ENCODE data around the gene PLOD3.

Gene PLOD3

DNA sequence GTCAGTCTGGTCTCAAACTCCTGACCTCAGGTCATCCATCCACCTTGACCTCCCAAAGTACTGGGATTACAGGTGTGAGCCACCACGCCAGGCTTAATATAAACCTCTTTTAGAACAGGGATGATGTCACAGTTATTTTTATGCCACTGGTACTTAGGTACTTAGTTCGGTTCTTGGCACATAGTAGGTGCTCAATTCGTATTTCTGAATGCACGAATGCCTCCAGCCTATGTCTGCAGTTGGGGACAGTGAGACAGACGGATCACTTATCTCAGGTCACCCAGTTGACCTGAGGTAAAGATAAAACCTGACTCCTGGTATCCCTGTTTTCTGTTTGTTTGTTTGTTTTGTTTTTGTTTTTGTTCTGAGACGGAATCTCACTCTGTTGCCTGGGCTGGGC lies 31.2 kb downstream of the PLOD3 start:
- no peak for FAIRE-seq
- DNase-seq (ENCODE audit: low spot score): no peak

DNA sequence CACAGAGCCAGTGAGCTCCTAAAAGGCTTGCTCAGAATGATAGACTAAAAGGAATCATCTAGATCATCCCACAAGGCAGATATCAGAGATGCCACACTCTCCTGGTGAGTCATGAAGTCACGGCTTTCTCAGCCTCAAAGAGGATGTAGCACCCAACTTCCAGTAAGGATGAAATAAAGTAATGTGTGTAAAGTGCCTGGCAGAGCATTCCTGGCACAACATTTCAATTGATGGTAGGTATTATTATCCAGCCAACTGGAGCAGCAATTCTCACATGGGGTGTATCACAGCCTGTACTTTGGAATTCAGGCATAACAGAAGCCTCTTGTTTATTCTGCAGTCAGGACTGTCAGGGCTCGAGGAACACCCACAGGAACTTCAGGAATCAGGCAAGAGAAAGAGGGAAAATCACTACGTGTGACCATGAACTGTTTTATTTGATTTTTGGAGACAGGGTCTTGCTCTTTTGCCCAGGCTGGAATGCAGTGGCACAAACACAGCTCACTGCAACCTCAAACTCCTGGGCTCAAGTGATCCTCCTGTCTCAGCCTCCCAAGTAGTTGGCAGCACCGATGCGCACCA lies 32.0 kb downstream of the PLOD3 start:
- peak; percentile 79 for FAIRE-seq
- peak; percentile 83 for DNase-seq (ENCODE audit: low spot score)

DNA sequence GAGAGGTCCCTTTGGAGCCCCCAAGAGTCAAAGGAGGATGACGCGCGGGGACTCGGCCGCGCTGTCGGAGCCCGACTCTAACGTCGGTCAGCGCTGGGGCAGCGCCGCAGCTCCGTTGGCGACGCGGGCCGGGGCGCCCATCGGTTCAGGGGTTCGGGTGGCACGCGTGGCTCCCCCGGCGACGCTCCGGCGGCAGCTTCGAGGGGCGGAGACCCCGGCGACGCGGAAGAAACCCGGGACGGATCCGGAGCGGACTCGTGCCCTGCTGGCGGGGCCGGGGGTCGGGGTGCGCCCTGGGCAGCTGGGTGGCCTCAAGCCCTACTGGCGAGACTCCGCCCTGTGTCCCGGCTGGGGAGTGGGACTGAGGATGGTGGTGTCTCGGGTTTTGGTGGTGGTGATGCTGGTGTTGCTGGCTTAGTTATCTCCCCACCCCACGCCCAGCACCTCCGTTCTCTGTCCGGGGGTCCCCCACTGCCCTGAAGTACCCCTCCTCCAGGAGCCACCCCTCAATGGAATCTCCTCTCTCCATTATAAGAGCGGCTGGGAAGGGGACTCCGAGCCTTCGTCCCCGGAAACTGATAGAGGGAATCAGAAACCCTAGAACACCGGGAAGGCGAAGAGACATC lies 37.1 kb downstream of the PLOD3 start, which contains the start of gene NAT16:
NAT16 (minus strand) TSS at position 164 of the 626 bp plus-strand sequence. CDS start 5,486 bp downstream, outside the sequence.
- DNase-seq (ENCODE audit: low spot score) (no peak), FAIRE-seq (no peak)

DNA sequence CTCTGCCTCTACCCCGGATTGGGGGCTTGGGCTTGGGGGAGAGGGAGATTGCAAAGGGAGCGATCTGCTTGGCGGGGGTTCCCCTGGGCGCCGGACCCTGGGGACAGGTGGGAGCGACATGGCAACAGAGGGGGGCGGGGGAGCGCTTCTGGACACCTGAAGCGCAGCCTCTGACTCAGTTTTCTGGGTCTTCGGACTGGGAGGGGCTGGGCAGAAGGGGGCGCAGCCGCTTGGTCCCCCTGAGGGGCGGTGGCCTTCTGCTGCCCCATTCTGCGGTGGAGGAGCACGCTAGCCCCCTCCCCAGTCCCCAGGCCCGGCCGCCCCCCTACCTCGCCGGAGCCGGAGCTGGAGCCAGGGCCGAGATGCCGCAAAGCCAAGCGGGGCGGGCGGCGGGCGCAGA lies 37.7 kb downstream of the PLOD3 start:
- FAIRE-seq: no peak

DNA sequence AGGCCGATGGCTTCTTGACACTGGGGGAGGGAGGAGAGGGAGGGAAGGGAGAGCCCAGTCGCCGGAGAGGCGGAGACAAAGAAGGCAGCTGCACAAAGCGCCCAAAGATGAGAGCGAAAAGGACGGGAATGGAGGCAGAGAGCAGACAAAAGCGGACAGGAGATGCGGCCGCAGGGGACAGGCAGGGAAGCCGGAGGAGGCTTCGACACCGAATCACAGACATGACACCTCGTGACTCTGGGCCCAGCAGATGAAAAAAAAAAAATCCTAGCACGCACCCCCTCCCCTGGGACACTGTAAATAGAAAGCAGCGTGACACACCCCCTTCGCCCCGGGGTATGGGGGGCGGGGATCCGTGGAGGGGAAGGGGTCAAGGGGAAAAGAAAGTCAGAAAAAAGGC lies 38.3 kb downstream of the PLOD3 start:
- no peak for DNase-seq (ENCODE audit: low spot score)
- FAIRE-seq: no peak

More for the DNA sequence above, 37.7 kb downstream of the PLOD3 start:
- no peak for DNase-seq (ENCODE audit: low spot score)

DNA sequence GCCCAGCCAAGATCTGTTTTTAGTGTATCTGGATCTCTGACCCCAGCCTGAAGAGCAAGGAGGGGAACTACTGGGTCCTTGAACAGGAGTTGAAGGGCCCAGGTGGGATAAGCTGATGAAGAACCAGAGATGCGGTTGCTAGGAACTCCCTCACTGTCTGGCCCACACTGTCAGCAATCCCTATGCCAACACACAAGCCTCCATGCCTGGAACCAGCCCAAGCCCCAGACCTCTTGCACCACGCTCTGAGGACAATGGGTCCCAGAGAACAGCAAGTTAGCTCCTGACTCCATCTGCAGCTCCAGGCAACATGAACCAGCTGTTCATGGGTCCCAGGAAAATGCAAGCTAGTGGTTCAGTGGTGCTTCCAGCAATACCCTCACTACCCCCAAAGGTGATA lies 39.7 kb downstream of the PLOD3 start:
- FAIRE-seq (peak; percentile 13), DNase-seq (ENCODE audit: low spot score) (no peak)

DNA sequence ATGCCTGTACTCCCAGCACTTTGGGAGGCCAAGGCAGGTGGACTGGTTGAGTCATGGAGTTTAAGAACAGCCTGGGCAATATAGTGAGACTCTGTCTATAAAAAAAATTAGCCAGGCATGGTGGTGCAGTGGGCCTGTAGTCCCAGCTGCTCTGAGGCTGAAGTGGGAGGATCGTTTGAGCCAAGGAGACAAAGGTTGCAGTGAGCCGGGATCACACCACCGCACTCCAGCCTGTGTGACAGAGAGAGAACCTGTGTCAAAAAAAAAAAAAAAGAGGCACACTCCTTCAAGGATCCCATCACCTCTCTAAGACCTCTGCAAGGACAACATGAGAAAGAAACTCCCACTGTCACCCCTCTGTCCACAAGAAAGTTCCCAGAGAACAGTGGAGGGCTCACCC lies 41.7 kb downstream of the PLOD3 start:
- DNase-seq (ENCODE audit: low spot score) (no peak), FAIRE-seq (no peak)

DNA sequence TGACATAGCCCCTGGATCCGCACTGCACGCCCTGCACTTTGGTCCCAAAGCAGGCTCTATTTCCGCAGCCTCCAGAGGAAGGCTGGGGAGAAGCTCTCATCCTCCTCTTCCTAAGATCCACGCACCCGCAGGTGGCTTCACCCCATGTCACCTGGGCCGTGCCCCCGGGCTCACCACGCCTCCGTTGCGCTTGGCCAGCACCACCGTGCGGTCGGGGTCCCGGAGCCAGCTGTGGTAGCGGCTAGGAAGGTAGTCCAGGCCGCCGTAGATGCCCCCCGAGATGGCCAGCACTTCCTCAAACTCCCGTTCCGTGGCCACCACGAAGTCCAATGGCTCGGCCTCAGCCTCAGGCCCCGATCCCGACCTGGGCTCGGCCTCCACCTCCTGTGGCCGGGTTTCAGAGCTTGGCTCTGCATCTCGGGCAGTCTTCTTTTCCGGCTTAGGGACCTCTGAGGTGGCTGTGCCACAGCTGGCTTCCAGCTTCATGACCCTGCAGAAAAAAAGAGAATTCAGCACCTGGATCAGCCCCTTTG lies 43.0 kb downstream of the PLOD3 start:
- FAIRE-seq: peak; percentile 13
- DNase-seq (ENCODE audit: low spot score): no peak

DNA sequence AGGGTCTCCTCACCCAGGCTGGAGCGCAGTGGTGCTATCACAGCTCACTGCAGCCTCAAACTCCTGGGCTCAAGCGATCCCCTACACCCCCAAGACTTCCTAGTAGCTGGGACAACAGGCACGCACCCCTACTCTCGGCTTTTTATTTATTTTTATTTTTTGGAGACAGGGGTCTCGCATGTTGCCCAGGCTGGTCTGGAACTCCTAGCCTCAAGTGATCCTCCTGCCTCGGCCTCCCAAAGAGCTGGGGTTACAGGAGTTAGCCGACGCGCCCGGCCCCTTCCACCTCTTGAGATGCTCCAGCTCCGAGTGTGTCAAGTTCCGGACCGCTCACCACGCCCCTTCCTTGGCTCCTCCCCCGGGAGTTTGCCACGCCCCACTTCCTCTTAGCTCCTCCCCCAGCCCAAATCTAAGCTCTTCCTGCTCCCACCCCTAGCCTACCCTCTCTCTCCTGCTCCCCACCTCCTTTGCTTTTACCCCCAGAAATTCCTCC lies 43.6 kb downstream of the PLOD3 start:
- DNase-seq (ENCODE audit: low spot score) (peak; percentile 93), FAIRE-seq (peak; percentile 96)

DNA sequence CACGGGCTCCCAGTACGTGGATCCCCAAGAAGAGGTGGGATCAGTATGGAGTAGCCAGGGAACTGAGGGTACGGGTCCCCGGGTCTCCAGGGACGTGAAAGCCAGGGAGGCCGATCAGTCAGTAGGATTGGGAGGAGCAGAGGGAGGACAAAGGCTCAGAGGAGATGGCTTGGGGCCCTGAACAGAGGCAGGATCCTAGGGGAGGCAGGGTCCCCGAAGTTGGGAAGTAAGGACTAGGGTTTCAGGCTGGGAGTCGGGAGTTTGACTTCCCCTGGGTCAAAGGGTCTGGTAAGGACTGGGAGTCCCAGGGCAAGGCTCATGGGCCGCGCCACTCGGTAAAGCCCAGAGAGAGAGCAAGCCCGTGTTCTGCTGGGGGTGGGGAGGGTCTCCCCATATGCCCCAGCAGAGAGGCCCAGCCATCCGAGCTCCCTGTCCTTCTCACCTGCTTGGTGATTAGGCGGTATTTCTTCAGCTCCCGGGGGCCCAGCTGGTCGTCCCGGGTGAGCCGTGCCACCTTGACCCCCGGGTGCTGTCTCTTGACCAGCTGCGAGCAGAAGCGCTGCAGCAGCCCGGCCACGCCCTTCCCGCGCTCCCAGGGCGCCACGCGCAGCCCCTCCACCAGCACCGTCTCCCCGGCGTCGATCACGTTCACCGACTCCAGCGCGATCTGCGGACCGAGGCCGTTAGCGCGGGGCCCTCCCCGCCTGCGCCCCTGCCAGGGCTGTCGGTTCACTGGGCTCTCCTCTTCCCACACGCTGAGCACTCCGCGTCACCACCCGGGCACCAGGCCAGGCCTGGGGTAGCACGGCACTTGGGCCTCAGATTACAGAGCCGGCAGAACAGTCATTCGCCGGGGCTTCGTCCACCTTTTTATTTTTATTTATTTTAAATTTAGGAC lies 44.3 kb downstream of the PLOD3 start:
- peak; percentile 94 for DNase-seq (ENCODE audit: low spot score)
- FAIRE-seq: peak; percentile 97

DNA sequence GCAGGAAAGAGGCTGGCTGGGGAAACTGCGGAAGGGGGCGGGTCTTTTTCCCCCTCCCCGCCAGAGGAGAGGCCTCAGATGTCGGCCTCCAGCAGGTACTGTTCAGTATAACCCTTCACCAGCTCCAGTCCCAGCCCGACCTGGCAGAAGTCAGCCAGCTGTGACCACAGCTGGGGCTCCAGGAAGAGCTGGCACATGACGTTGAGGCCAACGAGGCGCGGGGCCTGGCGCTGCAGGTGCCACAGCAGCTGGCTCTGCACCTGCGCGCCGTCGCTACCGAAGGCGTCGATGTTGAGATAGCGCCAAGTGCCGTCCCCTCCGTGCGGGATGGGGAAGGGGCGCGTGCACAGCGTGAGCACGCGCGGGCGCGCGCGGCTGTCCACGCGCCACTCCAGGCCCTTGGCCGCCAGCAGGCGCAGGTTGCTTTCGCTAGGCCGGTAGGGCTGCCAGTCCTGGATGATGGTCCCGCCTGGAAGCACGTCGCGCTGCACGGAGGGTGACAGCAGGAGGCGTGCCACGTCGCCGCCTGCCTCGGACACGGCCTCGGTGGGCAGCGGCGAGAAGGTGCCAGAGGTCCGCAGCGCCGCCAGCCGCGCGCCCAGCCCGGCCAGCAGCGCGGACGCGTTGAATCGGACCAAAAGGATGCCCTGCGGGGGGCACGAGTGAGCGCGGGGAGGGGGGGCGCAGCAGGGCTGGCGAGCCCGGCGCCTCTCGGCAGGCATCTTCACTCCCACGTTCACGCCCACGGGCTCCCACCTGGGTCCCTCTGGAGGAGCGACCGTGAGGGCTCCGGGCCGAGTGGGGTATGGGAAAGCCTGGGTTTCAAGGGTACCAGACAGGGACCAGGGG lies 45.2 kb downstream of the PLOD3 start:
- no peak for DNase-seq (ENCODE audit: low spot score)
- peak; percentile 58 for FAIRE-seq

DNA sequence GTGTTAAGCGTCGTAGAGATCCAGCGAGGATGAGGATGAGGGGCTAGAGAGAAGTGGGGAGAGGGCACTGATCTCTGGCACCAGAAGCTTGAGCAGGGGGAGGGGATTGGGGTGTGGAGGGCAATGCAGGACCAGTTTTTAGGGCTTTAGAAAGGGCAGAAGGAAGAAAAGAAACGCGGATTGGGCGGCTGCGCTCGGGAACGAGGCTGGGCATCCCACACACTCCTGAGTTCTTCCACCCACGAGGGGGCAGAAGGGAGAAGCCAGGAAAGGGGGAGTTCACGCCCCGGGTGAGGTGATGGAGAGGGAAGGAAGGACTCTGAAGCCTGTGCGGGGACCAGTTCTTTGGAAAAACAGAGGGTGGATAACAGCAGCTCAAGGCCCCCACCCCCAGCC lies 45.9 kb downstream of the PLOD3 start:
- FAIRE-seq (no peak), DNase-seq (ENCODE audit: low spot score) (no peak)

DNA sequence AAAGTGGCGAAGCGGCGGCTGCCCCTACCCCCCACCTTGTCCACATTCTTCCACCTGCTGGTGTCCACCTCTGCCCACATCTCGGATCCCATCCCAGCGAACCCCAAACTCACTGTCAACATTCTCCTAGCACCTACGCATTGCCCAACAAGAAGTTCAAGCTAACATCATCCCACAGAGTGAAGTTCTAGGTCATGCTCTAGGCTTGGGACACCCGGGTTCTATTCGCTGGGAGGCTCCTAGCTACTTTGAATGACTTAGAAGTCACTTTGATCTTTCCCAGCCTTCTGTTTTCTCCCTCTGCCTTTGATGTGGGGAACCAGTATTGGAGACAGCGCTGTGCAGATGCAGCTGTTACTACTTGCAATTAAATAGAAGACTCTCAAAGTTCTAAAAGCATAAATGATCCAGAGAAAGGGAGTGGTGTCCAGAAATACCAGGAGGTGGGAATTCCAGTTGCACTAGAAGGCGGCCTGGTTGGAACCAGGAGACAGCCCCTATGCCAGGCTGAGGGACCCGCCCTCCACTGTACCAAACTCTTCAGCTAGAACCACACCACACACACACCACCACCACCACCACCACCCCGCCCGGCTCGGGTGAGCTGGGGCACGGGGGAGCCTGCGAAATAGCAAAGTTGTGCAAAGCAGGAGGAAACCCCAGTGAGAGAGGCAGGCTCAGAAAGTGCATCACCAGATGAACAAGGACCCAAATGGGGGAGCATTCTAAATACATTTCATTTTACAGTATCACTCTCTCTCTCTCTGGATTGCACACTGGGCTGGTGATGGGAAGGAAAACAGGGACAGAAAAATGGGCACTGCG lies 46.6 kb downstream of the PLOD3 start:
- FAIRE-seq (peak; percentile 20), DNase-seq (ENCODE audit: low spot score) (no peak)

DNA sequence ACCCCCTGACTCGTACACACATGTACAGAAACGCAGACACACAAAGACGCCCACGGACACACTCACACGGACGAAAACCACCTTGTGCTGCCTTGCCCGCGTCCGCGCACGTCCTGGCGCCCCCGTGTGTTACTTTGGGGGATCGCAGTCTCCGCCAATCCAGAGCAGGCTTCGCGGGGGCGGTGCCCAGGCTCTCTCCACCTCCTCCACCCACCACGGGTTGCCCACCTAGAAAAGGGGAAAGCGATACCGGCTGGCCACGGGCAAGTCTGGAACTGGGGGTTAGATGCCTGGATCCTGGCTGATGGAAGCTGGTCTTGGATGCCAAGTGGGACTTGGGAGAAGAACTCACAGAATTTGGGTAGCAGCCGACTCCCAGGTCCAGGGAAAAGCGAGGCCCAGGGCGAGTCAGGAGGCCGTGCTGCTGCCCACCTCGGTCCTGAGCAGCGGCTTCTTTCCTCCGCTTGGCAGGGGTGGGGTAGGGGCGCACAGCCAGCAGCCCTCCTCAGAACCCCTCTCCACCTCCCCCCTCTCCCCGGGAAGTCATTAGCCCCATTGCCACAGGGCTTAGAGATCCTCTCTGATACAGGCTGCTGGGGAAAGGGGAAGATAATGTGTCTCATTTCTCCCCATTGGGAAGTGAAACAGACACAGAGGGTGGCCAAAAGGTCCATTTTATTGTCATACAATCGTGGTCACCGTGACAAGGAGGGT lies 47.4 kb downstream of the PLOD3 start:
- DNase-seq (ENCODE audit: low spot score) (peak; percentile 87), FAIRE-seq (peak; percentile 97)

DNA sequence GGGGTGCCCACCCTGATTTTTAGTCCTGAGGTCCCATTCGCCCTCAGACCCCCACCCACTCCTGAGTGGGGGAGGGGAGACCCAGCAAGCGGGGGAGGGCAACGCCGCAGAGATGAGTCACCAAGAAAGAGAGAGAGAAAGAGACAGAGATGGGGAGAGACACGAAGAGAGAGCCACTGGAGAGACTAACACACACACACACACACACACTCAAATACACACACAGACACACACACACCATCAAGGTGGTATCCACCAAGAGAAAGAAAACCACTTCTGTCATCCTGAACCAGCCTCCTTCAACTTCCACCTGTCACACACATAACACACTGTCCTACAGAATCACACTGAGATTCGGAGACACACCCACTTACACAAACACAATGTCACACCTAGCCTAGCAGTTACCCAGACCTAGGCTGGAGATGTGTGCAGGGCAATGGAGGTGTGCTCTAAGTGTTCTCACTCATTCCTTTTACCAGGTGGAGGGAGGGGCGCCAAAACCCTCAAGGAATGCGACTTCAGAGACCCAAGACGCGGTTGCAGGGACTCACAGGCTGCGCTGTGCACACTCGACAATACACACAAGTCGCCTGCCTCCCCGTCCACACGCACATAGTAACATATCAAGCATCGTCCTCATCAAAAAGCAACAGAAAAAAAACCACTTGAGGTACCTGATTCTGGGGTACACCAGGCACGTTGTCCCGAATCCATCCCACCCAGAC lies 48.1 kb downstream of the PLOD3 start:
- no peak for FAIRE-seq
- DNase-seq (ENCODE audit: low spot score): no peak

DNA sequence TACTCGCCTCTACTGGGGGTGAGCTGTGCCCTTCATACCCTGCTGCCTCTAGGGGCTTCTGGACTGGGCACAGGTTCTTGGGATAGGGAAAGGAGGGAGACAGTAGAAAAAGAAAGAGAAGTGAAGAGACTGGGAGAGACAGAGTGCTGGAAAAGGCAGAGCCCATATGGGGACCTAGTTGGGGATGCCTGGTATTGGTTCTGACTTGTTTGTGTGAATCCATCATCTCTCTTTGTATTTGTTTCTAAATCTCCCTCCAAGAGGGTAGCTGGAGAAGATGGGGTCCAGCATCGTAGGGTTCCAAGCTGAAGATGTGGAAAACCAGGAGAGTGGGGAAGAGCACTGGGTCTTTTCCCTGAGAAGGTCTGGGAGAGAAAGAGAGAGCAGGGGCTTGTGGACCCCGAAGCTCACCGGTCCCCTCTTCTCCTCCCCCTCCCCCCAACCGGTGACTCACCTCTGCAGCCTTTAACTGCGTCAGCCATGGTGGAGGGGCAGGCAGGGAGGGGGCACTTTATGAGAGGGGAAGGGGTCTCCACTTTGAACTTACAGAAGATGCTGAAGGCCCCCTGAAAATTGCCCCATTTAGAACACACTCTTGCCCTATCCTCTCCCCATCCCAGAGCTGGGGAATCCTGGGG lies 48.9 kb downstream of the PLOD3 start:
- peak; percentile 70 for FAIRE-seq
- DNase-seq (ENCODE audit: low spot score): no peak

DNA sequence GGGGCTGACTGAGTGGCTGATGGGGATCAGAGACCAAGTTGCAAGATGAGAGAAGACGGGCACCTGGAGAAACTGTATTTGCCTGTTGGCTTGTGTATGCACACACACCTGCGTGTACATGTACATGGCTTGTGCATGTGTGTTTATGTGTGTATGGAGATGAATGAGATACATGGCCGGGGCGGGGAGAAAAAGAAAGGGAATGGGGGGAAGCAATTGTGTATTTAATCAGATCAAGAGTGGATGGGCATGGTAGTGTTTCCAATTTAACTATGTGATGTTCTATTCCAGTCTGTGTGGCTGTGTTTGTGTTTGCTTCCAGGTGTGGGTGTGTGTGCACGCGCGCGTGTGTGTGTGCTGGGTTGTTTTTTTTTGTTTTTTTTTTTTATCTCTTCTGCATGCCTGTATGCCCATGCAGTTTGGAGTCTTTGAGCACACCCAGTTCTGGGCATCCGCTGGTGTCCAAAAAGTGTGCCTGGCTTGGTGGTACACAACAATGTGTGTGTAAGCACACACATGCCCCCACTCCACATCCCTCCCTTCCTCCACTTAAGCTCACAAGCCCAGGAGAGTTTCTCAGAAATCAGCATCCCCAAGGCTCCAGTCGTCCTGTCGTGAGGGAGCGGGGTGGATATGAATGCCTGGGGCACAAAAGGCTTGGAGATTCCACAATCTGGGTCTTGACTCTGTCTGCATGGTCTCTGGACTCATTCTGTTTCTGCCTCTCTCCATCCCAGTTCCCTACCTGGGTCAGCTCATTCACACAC lies 49.6 kb downstream of the PLOD3 start:
- DNase-seq (ENCODE audit: low spot score) (no peak), FAIRE-seq (peak; percentile 92)

Measured in urothelium cell line (cell line).